Neural cell (in vitro differentiated cells): ENCODE measurements around the gene ADAMTS16. TPM values are rescaled to one million over a fixed set of nuclear protein-coding genes. Genes with fewer than 3 reads are reported as not detected.

ENCODE experiments used
- H2AFZ ChIP-seq: fragments of 200-600, 300-800 bp; sonication (generic), shearing (Covaris generic); 2 replicates; pipeline ENCODE4 v1.6.0; 2014; ENCODE audit warnings: low read depth, mild to moderate bottlenecking, antibody characterized with exemption, low read length, moderate library complexity
- H3F3A ChIP-seq: fragments of 200-600 bp; shearing (Covaris generic); 2 replicates; pipeline ENCODE4 v1.6.1; 2016; ENCODE audit warnings: mild to moderate bottlenecking, moderate library complexity, mixed read lengths, antibody characterized with exemption, low read length; ENCODE audit not compliant: insufficient read depth, poor library complexity, severe bottlenecking
- H3K27ac ChIP-seq: fragments of 200-600, 300-800 bp; sonication (generic), shearing (Covaris generic); 2 replicates; pipeline ENCODE4 v1.5.1; 2014; ENCODE audit warnings: mild to moderate bottlenecking, low read length, moderate library complexity
- H3K27me3 ChIP-seq: fragments of 300-800, 200-600 bp; sonication (generic), shearing (Covaris generic); 2 replicates; pipeline ENCODE4 v1.6.0; 2014; ENCODE audit warnings: mild to moderate bottlenecking, low read depth, low read length, moderate library complexity; ENCODE audit not compliant: insufficient read depth
- H3K36me3 ChIP-seq: fragments of 300-800, 200-600 bp; sonication (generic), shearing (Covaris generic); 2 replicates; pipeline ENCODE4 v1.5.1; 2014; ENCODE audit warnings: mild to moderate bottlenecking, antibody characterized with exemption, low read length, moderate library complexity; ENCODE audit not compliant: insufficient read depth
- H3K4me2 ChIP-seq: fragments of 300-800, 200-600 bp; sonication (generic), shearing (Covaris generic); 2 replicates; pipeline ENCODE4 v1.6.0; 2014; ENCODE audit warnings: mild to moderate bottlenecking, low read length
- H3K4me3 ChIP-seq: fragments of 300-800, 200-600 bp; sonication (generic), shearing (Covaris generic); 2 replicates; pipeline ENCODE4 v1.5.1; 2014; ENCODE audit warnings: mild to moderate bottlenecking, low read length, moderate library complexity
- H3K79me2 ChIP-seq: fragments of 200-600 bp; shearing (Covaris generic); replicated peaks from 2 replicates; pipeline ENCODE4 v1.6.0; 2014; ENCODE audit warnings: mild to moderate bottlenecking, low read length, moderate library complexity; ENCODE audit not compliant: insufficient read depth
- H3K9ac ChIP-seq: fragments of 300-800, 200-600 bp; sonication (generic), shearing (Covaris generic); 2 replicates; pipeline ENCODE4 v1.6.1; 2016; ENCODE audit warnings: mild to moderate bottlenecking, low read length, mixed read lengths
- H3K9me2 ChIP-seq: fragments of 200-600 bp; shearing (Covaris generic); 2 replicates; pipeline ENCODE4 v1.6.1; 2016; ENCODE audit warnings: mild to moderate bottlenecking, low read length, mixed read lengths; ENCODE audit not compliant: insufficient read depth
- H3K9me3 ChIP-seq: fragments of 200-600, 300-800 bp; sonication (generic), shearing (Covaris generic); 2 replicates; pipeline ENCODE4 v1.6.1; 2016; ENCODE audit warnings: mild to moderate bottlenecking, mixed run types, low read length, moderate library complexity, mixed read lengths
- H4K20me1 ChIP-seq: fragments of 200-600 bp; shearing (Covaris generic); 2 replicates; pipeline ENCODE4 v1.6.1; 2016; ENCODE audit warnings: mild to moderate bottlenecking, mixed run types; ENCODE audit not compliant: insufficient read depth
- EP300 ChIP-seq: fragments of 450-650 bp; conservative IDR thresholded peaks from 2 replicates; pipeline ENCODE4 v1.6.1; 2014; ENCODE audit warnings: antibody characterized with exemption, mild to moderate bottlenecking, moderate library complexity; ENCODE audit not compliant: poor library complexity, severe bottlenecking
- EZH2 ChIP-seq: fragments of 200-600, 300-800 bp; shearing (Covaris generic), sonication (generic); IDR thresholded peaks from 2 replicates; pipeline ENCODE4 v1.6.1; 2014; ENCODE audit warnings: antibody characterized with exemption, low read length, borderline replicate concordance, mild to moderate bottlenecking; ENCODE audit not compliant: insufficient read depth, poor library complexity, severe bottlenecking
- MXI1 ChIP-seq: fragments of 450-650 bp; conservative IDR thresholded peaks from 2 replicates; pipeline ENCODE4 v1.6.1; 2014; ENCODE audit warnings: antibody characterized with exemption, mild to moderate bottlenecking; ENCODE audit not compliant: poor library complexity, severe bottlenecking
- POLR2AphosphoS5 ChIP-seq: IDR thresholded peaks from 2 replicates; pipeline ENCODE4 v1.6.1; 2012
- RAD21 ChIP-seq: fragments of 450-650 bp; conservative IDR thresholded peaks from 2 replicates; pipeline ENCODE4 v1.6.1; 2014; ENCODE audit warnings: antibody characterized with exemption, mild to moderate bottlenecking, moderate library complexity
- REST ChIP-seq: IDR thresholded peaks from 2 replicates; pipeline ENCODE4 v1.6.1; 2012; ENCODE audit warnings: borderline replicate concordance
- SMC3 ChIP-seq: fragments of 450-650 bp; conservative IDR thresholded peaks from 2 replicates; pipeline ENCODE4 v1.6.1; 2014; ENCODE audit warnings: antibody characterized with exemption, mild to moderate bottlenecking, moderate library complexity; ENCODE audit not compliant: poor library complexity
- TAF1 ChIP-seq: IDR thresholded peaks from 2 replicates; pipeline ENCODE4 v1.6.1; 2012; ENCODE audit warnings: low read depth
- polyA plus RNA-seq: library from polyadenylated mRNA; depleted of rRNA; stranded (reverse); fragments of >200 nt; gene quantifications from 2 replicates; pipeline ENCODE4 v1.2.3, GENCODE V29; 2014
- TF ChIP-seq, protein P1 (sequence below): fragments of 450-650 bp; IDR thresholded peaks from 2 replicates; pipeline ENCODE4 v1.5.1; 2014; ENCODE audit warnings: antibody characterized with exemption, mild to moderate bottlenecking, moderate library complexity; ENCODE audit not compliant: poor library complexity, severe bottlenecking

Gene ADAMTS16
- polyA plus RNA-seq, 1 donor from 2014 or later: 1.3 TPM

- Histone ChIP-seq H3K9ac (no peak overlapping the region), H3K36me3 (no peaks in the 10 kb centered on the region), H4K20me1 (no peaks in the 10 kb centered on the region), H3K9me2 (no peaks in the 10 kb centered on the region), H3K27ac (no peak overlapping the region), H3K79me2 (no peaks in the 10 kb centered on the region), H3F3A (no peaks in the 10 kb centered on the region), H3K27me3 (no peaks in the 10 kb centered on the region), H2AFZ (no peak overlapping the region), H3K4me3 (no peak overlapping the region), H3K4me2 (no peak overlapping the region), H3K9me3 (no peaks in the 10 kb centered on the region)
- TF ChIP-seq MXI1: no peak
- TF ChIP-seq EZH2: no peak
- TF ChIP-seq RAD21: no peak
- no peak for TF ChIP-seq SMC3
- no peak for TF ChIP-seq POLR2AphosphoS5
- TF ChIP-seq, protein P1, sequence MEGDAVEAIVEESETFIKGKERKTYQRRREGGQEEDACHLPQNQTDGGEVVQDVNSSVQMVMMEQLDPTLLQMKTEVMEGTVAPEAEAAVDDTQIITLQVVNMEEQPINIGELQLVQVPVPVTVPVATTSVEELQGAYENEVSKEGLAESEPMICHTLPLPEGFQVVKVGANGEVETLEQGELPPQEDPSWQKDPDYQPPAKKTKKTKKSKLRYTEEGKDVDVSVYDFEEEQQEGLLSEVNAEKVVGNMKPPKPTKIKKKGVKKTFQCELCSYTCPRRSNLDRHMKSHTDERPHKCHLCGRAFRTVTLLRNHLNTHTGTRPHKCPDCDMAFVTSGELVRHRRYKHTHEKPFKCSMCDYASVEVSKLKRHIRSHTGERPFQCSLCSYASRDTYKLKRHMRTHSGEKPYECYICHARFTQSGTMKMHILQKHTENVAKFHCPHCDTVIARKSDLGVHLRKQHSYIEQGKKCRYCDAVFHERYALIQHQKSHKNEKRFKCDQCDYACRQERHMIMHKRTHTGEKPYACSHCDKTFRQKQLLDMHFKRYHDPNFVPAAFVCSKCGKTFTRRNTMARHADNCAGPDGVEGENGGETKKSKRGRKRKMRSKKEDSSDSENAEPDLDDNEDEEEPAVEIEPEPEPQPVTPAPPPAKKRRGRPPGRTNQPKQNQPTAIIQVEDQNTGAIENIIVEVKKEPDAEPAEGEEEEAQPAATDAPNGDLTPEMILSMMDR: no peak
- no peak for TF ChIP-seq REST
- no peak for TF ChIP-seq EP300
- TF ChIP-seq TAF1: no peak
Observed at GRCh38 chr5:5209089-5209488, 69.0 kb downstream of the ADAMTS16 start.

GRCh38 chr5:5209510-5210286 is 69.6 kb downstream of the ADAMTS16 start:
- TF ChIP-seq SMC3 (no peak), RAD21 (no peak), EP300 (no peak)
- no peak overlapping the region for H3K4me3 ChIP-seq
- no peak overlapping the region for H3K27ac ChIP-seq
- H3K9ac ChIP-seq: no peak overlapping the region
- H3K27me3 ChIP-seq: no peaks in the 10 kb centered on the region
- H3K9me3 ChIP-seq: no peaks in the 10 kb centered on the region
- H2AFZ ChIP-seq: no peak overlapping the region
- no peaks in the 10 kb centered on the region for H3K36me3 ChIP-seq
- H4K20me1 ChIP-seq: no peaks in the 10 kb centered on the region
- no peak overlapping the region for H3K4me2 ChIP-seq
- H3K9me2 ChIP-seq: no peaks in the 10 kb centered on the region
- no peaks in the 10 kb centered on the region for H3F3A ChIP-seq
- no peaks in the 10 kb centered on the region for H3K79me2 ChIP-seq
